Activated naive CD4-positive, alpha-beta T cell treated with anti-CD3 and anti-CD28 coated beads, Interleukin-2, amount 50 U/mL, for 16 hours (primary cell): Measurements from ENCODE around the gene POLR2L.

Experiments
- DNase-seq: peaks from one replicate; pipeline ENCODE4 v3.0.0-alpha.2; 2020

Gene POLR2L

DNA sequence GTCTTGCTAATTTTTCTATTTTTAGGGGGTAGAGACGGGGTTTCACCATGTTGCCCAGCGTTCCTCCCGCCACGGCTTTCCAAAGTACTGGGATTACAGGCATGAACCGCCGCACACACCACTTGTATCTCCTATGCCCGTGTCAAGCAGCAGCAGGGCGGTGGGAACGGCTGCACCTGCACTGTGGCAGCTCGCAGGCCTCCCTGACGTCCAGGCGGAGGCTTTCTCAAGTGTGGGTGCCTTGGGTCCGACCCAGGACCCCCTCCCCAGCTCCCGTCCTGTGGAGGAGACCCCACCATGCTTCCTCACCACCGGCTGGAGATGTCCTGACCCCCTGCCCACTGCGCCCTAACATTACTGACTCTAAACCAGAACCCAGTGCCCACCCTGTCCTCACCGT lies 26.1 kb upstream of the POLR2L start:
- DNase-seq: no peak

DNA sequence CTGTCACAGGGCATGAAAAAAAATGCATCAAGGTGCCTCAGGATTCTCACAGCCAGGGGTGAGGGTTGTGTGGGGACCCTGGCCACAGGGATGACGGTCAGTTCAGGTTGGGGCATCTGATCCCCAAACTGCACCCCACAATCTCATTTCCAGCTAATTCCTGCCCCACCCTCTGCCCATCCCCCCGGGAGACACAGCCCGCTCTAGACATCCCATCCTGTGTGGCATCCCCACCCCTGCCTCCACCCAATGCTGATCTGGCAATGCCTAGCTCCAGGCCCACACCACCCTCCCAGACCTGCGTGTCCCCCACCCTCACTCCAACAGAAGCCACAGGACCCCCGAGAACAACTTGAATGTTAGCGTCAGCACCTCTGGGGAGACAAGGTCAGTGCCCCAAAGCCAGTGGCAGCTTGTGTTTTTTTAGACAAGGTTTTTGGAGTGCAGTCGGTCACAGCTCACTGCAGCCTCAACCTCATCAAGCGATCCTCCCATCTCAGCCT lies 25.6 kb upstream of the POLR2L start:
- no peak for DNase-seq

DNA sequence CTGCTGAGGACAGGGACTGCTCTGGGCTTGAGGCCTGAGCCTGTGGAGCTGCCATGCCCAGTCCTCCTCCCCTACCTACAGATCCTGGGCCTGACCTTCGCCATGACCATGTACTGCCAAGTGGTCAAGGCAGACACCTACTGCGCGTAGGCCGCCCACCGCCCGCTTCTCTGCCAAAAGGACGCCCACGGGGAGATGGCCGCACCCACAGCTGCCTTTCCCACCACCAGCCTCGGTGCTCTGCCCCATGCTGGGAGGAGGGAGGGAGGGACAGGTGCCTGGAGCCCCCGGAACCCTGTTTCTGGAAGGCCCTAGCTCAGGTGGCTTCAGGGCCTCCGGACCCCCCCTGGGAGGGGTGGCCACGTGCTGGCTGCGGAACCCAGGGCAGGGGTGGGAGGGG lies 24.2 kb upstream of the POLR2L start:
- DNase-seq: no peak

DNA sequence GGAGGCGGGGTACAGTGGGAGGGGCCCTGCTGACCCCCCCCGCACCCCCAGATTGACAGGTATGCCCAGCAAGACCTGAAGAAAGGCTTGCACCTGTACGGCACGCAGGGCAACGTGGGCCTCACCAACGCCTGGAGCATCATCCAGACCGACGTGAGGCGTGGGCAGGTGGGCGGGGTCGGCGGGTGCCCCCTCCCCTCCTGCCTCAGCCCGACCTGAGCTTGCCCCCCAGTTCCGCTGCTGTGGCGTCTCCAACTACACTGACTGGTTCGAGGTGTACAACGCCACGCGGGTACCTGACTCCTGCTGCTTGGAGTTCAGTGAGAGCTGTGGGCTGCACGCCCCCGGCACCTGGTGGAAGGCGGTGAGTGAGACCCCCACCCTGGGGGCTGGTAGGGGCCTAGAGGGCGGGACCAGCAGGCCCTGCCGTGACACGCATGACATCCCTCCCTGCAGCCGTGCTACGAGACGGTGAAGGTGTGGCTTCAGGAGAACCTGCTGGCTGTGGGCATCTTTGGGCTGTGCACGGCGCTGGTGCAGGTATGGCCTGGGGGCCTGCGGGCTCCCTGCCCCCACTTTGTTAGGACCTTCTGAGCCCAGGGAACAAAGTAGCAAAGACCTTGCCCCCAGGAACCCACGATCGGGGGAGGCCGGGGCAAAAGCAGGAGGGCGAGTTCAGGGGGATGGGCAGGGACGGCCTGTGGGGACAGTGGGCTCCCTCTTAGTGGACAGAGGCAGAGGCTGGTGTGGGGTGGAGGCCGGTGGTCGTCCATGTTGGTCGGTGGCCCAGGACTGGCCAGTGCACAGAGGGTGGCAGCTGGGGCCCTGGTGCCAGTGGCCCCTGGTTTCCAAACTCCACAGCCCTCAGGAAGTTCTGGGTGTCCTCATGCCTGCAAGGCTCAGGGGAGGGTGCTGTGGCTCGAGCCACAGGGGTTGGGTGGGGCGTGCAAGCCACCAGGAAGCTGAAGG lies 23.4 kb upstream of the POLR2L start:
- DNase-seq: no peak

DNA sequence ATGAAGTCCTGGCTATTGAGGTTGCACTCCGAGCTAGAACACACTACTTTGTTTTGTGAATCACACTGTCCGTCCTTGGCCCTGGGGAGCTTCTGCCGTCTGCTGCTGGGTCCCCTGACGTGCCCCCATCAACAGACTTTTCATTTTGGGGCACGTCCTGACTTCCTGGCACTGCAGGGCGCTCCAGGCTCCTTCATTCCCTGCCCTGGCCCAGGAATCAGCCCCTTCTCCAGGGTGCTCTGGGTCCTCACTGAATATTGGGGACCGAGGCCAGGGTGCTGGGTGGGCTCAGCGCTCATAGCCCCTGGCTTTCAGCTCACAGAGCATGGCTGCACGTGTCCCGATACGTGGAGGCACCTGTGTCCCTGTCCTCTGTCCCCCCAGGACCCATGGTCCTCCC lies 22.6 kb upstream of the POLR2L start:
- DNase-seq: no peak

DNA sequence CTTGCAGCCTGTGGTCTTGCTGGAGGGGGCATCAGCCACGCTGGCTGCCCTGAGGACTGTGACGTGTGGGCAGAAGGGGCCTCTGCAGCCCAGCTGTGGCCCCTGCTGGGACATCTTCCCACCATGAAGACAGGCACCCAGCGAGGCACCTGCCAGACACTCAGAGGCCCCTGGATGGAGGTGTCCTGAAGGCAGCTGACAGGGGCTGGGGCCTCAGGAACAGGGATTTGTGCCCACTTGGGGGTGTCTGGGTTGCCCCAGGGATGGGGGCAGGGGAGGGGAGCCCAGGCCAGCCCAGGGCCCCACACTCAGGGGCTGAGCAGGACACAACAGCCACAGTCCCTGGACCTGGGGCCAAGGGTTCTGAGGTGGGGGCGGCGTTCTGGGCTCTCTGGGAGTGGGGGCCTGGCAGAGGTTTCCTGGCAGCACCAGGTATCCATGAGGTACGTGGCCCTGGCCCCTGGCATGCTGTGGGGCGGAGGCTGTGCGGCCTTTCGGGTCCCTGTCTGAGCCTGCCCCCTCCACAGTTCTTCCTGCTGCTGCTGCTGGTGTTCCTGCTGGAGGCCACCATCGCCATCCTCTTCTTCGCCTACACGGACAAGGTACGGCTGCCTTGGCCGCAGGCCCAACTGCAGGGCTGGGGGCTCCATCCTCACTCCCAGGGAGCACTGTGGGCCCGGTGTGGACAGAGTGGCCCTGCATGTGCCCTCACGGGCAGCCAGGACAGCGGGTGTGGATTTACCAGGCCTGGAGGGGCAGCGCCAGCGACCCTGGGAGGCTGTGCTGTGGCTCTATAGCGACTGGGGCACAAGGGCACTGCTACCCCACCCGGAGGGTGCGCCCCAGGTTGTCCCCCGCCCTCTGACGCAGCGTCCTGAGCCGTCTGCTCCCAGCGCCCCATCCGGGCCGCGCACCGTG lies 21.8 kb upstream of the POLR2L start:
- DNase-seq: no peak

DNA sequence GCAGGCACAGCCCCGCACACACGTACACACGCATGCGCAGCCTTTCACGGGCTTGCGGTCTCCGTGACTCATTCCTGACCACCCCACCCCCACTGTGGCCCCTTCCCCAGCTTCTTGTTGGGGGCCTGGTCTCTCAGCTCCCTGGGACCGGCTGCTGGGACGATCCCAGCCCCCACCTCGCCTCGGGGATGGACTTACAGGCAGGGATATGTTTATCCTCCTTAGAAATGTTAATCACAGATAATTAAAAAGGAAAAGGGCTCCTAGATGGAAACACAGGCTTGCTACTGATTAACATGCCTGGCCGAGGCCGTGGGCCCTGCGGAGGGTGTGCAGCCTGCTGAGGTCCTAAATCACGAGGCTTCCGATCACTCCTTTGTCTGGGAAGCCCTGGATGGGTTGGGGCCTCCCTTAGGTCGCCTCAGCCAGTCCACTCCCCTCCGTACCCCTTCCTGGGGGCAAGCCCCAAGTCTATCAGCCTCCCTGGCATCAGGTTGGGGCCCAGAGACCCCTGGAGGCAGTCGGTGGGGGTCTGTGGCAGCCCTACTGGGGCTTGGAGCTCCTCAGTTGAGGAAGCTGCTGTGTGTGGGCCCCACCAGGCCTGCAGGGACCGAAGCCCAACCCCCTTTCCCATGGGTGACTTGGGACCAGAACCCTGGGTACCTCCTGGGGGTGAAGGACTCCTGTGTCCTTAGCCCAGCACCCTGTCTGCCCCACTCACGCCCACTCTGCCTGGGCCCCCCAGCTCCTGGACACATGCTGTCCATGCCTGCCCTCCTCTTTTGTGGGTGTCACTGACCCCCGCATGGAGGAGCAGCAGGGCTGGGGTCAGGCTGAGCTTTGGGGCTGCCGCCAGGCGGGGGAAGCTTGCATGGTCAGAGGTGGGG lies 20.9 kb upstream of the POLR2L start:
- DNase-seq: no peak

DNA sequence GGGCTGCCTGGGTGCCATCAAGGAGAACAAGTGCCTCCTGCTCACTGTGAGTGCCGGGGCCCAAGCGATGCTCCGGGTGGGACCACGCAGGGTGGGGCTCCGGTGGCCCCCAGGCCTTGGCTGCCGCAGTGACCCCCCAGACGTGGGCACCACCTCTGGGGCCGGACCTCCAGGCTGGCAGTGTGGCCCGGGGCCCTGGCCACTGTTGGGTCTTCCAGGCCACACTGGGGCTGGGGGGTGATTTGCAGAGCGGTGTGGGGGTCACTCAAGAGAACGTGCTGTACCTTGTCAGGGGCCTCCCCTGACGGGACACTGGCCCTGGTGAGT lies 20.3 kb upstream of the POLR2L start:
- DNase-seq: no peak

DNA sequence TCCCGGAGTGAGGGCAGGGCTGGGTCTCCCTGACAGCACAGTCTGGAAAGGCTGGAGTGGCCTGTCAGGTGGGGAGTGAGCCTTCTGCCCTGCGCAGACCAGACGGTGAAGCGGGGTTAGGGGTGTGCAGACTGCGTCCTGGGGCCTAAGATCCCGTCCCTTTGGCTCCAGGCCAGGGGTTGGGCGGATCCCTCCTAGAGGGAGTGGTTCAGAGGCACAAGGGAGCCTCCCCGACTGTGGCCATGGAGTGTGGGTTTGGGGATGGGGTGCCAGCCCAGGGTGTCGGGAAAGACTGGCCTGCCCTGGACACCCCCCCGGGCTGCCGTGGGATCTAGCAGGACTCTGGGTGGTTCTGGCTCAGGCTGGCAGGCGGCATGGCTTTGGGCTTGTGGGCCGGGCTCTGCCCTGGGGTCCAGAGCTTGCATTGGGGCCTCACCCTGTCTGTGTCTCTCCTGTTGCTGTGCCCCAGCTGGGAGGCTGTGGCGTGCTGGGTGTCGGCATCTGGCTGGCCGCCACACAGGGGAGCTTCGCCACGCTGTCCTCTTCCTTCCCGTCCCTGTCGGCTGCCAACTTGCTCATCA lies 19.8 kb upstream of the POLR2L start:
- DNase-seq: no peak

DNA sequence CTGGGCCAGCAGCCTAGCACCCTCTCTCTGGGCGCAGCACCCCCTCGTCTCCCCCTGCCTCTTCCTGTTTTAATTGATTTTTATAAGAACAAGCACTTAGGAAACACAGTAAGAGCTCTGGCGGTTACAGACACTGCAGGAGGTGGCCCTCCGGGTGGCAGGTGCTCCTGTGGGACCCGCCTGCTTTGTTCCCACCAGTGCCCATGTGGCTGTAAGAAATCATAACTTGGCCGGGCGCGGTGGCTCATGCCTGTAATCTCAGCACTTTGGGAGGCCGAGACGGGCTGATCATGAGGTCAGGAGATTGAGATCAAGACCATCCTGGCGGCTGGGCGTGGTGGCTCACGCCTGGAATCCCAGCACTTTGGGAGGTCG lies 18.8 kb upstream of the POLR2L start:
- no peak for DNase-seq

DNA sequence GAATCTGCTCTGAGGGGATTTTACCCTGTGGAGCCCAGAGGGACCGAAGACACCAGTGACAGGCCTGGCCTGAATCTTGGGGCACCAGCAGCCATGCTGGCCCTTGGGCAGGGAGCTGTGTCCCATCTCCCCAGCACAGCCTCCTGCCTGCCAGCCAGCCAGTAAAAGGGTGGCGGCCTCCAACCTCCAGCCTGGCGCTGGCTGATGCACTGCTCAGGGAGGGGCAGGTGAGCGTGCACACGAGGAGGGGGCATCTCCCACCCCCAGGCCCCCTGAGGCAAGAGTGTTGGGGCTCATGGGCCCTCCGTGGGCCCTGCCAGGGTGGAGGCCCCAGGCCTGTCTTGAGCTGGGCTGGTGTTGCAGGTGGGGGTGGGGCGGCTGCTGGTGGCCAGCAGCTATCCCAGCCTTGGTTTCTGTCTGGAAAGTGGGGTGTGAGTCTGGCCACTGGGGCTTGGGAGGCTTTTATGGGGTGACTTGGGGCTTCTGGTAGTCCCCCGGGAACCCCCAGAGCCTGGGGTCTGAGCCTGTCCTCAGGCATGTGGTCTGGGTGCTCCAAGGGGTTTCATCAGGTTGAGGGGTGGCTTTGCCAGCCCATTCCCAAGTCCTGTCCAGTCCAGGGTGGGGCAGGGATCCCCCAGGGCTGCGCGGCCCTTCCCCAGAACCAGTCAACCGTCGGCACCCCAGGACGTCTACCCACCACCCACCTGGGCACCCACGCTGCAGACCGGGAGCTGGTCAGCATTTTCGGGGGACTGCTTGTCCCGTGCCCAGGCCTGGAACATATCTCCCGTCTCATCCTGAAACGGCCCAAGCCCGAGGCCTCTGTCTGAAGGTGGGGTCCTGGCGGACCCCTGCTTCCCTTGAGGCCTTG lies 18.1 kb upstream of the POLR2L start:
- DNase-seq: no peak

DNA sequence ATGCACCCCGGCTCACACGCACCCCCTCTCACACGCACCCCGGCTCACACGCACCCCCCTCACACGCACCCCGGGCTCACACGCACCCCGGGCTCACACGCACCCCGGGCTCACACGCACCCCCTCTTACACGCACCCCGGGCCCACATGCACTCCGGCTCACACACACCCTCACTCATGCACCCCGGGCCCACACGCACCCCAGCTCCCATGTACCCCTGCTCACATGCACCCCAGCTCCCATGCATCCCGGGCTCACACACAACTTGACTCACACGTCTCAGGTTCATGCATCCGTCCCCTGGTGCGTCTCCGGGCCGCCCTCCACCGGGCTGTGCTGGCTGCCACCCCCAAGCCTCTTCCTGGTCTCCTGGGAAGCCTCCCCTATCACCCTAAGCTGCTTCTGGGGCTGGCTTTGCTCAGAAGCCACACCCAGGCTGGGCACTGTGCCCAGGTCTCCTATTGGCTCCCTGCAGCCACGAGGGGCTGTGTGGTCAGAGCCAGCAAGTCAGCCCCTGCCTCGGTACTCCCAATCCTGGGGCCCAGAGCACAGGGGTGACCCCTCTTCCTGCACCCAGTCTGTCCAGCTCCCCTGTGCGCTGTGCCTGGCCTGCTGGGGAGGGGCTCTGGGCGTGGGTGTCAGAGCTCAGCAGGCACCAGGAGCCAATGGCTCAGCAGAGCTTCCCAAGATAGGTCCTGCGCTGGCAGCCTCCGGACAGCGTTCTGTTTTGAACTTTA lies 17.2 kb upstream of the POLR2L start:
- no peak for DNase-seq

DNA sequence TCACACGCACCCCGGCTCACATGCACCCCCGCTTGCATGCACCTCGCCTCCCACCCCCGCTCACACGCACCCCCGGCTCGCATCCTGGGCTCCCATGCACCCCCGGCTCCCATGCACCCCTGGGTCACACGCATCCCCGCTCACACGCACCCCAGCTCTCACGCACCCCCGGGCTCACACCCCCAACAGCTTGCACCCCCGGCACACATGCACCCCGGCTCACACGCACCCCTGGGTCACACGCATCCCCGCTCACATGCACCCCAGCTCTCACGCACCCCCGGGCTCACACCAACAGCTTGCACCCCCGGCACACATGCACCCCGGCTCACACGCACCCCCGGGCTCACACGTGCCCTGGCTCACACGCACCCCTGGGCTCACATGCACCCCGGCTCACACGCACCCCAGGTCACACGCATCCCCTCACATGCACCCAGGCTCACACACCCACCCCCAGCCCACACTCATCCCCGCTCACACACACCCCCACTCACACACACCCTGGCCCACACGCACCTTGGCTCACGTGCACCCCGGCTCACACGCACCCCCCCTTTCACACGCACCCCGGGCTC lies 16.5 kb upstream of the POLR2L start:
- no peak for DNase-seq

DNA sequence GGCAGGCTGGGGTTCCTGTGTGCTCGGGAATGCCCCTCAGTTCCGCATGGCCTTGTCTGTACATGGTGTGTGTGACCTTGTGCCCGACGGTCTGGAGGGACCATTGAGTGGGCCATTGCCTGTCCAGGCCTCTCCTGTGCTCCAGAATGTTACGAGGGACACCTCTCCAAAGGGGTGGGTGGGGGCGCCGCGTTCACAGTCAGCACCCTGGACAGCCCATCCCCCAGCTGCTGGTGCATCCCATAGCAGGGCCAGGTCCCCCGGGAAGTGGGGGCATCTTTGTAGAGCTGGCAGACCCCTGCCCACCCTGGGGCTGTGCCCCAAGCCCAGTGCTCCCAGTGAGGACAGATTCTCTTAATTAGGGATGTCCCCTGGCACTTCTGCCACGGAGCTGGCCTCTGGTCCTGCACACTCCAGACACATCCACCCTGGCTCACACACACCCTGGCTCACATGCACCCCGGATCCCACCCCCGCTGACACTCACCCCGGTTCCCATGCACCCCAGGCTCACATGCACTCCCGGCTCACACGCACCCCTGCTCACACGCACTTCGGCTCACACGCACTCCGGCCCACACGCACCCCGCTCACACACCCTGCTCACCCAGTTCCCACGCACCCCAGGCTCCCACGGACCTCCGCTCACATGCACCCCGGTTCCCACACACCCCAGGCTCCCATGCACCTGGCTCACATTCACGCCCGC lies 15.9 kb upstream of the POLR2L start:
- no peak for DNase-seq

DNA sequence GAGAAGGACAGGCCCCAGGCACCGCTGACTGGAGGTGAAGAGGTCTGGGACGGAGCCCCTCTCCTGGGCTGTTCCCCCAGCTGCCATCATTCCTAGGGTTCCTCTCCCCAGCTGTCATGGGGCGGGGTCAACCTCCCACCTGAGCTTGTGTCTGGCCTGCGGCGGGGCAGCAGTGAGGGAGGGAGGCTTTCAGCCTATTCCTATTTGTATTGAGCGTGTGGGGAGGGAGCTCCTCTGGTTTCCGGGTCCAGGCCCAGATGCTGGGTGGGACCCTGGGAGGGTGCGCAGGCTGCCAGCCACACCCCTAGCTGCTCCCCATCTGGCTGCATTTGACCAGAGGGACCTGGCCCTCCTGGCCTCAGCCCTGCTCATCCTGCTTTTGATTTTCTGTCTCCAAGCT lies 14.1 kb upstream of the POLR2L start:
- DNase-seq: no peak

DNA sequence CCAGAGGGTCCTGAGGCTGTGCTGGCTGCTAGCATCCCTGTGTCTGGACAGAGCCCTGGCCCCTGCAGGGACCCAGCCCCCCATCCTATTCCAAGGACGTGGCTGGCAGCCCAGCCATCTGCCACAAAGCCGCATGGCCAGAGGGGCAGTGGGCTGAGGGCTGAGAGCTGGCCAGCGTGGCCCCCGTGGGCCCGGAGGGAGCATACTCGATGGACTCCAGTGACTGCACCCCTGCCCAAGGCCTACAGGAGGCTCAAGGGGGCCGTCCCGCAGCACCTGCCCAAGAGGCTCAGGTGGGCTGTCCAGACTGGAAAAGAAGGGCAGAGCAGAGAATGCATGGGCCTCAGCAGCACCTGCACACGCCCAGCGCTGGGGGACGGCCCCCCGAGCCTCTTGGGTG lies 13.5 kb upstream of the POLR2L start:
- DNase-seq: no peak

DNA sequence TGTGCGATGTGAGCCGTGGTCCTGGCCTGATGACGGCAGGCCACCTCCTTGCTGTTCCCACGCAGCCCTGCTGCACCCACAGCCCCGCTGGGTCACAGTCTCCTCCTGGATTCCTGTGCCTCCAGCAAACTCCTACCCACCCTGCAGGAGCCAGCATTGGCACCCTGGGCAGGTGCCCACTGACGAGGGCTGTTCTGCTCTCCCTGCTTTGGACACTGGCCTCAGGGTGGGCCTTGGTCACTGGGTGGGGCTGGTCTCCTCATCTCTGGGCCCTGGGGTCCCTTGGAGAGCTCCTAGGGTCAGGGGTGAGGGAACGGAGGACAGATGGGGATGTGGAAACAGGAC lies 13.0 kb upstream of the POLR2L start:
- DNase-seq: no peak

DNA sequence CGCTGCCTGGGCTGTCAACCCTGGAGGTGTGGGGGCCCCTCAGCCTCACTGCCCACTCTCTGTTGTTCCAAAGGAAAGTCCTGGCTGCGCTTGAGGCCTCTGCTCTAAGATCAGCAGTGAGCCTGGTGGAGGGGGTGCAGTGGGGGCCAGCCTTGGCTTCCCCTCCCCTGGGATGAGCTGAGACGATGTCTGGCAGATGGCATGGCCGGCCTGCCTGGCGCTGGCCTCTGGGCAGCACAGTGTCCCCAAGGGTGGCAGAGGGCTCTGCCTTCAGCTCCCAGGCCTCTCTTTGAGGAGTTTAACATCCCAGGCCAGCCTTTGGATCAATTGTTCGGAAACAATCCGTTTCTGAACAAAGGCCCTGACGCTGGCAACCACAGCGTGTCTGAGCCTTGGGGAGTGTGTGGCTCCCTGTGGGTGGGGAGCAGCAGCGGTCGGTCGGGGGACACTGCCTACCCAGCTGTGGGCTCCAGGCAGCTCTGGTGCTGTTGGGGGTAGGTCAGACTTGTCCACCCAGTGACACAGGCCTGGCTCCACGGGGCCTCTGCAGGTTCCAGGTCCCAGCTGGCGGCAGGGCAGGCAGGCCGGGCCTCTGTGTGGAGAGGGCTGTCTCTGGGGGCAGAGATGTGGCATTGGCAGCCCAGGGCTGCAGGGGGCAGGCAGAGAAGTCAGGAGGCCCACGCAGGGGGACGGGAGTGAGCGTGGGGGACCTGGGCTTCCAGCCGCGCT lies 12.4 kb upstream of the POLR2L start:
- DNase-seq: no peak
